Airway epithelial cell (primary cell): ENCODE results near the gene COMMD3. TPM values are rescaled to one million over a fixed set of nuclear protein-coding genes. Genes with fewer than 3 reads are reported as not detected.

ENCODE experiments used
- total RNA-seq: library from RNA; depleted of rRNA; stranded (reverse); fragments of >200 nt; gene quantifications from 2 replicates; pipeline ENCODE4 v1.2.3, GENCODE V29; 2015

The COMMD3 gene
- 27.4 and 36.0 TPM in 2 replicates for total RNA-seq

GRCh38 chr10:22316286-22317075, at the start of gene COMMD3:
COMMD3 (plus strand) TSS chr10:22316388; CDS start chr10:22316418, 30 bp downstream.

DNA sequence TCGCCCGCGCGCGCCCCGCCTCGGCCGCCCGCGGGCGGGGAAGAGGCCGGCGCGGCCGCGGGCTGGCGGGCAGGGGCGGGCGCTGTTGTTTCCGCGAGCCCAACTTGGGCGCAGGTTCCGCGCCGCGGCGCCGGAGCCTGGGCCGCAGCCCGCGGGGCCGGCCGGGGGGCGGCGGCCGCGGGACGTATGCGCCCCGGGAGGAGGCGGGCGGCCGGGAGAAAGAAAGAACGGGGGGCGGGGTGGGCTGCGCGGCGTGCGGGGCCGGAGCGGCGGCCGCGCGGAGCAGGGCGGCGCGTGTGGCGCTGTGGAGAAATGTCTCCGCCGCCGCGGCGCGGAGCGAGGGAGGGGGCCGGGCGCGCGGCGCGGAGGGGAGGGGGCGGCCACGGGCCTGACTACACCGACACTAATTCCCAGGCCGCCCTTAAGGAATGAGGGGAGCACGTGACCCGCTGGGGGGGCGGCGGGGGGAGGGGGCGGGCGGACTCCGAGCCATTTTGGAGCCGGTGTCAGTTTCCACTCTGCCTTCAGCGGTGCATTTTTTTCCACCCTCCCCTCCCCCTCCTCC, 4.5 kb downstream of the COMMD3 start, which contains the start of gene BMI1:
BMI1 (plus strand) TSS at position 509 of the 565 bp plus-strand sequence. CDS start 5,351 bp downstream, outside the sequence.

GRCh38 chr10:22345301-22346095, 29.3 kb downstream of the COMMD3 start, which contains the start of gene SPAG6:
SPAG6 (plus strand) TSS chr10:22345496; CDS start chr10:22345612, 116 bp downstream.

Other genes starting within 250 kb of the COMMD3 start
- gene EBLN1, start 98.4 kb upstream of the COMMD3 start, total RNA-seq = not detected in 2 replicates
- gene BMI1, start 4.7 kb downstream of the COMMD3 start, total RNA-seq = 17.9 and 20.1 TPM in 2 replicates
- not detected in 2 replicates for gene SPAG6, start 29.1 kb downstream of the COMMD3 start, total RNA-seq